Activated T-cell treated with anti-CD3 and anti-CD28 coated beads for 24 hours (primary cell): ENCODE results near the gene DCAF12.
"Not testable (repeated sequence)": the region's sequence is repeated elsewhere in the genome, so short reads cannot be mapped to it uniquely, and the experiment has no call there.

Source experiments
- DNase-seq: peaks from one replicate; pipeline ENCODE4 v3.0.0-alpha.2; 2020; ENCODE audit warnings: low read depth

The DCAF12 gene

DNA sequence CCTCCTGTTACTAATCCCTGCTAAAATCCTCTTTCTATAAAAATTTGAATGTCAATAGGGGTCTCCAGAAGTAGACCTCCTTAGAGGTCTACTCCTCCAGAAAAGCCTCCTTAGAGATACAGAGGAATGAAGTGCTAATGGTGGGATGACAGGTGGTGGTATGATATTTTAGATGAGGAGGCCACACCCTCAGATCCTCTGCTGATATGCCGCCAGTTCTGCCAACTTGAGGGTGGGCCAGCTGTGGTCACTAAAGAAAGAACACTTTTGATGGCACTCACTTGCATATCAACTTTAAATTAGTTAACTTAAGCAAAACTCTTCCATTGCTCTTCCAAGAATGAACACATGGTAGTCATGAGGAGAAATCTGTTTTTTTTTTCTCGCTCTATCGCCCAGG, 61.0 kb downstream of the DCAF12 start:
- DNase-seq: no peak

GRCh38 chr9:34059954-34060353, 66.5 kb downstream of the DCAF12 start:
- DNase-seq: no peak

DNA sequence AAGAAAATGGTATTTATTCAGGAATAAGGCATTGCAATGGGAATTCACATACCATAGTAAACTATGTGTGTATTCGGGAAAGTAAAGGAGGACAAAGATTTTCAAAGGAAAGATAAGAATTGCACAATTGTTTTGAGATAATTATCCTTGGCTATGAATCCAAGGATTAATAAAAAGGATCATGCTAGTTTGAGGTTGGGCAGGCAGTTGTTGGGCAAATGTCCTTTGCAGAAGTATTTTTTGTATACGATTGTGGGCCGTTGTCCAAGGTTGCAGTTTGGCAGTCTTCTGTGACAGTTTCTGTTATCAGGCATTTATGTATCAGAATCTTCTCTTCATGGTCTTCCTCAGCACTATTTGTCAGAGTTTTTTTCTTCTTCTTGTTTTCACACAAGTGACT, 67.2 kb downstream of the DCAF12 start:
- no peak for DNase-seq

DNA sequence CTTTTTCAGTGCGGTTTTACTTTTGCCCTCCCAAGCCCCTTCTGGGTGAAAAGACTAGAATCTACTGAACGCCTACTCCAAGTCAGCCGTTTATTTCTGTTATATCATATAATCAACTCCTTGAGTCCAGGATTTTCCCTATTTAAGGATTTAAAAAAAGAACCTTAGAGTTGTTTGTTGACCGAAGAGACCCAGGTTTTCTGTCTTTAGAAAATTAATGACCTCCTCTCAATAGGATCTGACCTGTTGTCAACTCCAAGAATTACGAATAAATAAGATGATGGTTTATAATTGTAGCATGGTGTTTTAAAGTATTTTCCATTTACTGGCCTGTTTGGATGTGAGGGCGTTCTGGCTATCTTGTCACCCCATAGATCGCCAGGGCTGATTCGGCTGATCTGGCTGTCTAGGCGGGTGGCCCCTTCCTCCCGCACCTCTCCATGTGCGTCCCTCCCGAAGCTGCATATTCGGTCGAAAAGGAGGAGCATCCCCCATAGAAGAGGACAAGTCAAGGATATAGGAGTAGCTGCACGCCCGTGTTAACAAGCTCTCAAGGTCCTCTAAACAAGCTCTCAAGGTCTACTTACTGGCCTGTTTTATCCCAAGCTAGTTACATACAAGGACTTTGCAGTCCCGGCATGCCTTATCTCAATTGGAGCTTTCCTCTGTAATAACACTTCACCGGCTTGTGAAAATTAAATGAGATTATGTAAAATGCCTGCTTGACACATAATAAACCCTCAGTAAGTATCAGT, 76.7 kb downstream of the DCAF12 start:
- no peak for DNase-seq

DNA sequence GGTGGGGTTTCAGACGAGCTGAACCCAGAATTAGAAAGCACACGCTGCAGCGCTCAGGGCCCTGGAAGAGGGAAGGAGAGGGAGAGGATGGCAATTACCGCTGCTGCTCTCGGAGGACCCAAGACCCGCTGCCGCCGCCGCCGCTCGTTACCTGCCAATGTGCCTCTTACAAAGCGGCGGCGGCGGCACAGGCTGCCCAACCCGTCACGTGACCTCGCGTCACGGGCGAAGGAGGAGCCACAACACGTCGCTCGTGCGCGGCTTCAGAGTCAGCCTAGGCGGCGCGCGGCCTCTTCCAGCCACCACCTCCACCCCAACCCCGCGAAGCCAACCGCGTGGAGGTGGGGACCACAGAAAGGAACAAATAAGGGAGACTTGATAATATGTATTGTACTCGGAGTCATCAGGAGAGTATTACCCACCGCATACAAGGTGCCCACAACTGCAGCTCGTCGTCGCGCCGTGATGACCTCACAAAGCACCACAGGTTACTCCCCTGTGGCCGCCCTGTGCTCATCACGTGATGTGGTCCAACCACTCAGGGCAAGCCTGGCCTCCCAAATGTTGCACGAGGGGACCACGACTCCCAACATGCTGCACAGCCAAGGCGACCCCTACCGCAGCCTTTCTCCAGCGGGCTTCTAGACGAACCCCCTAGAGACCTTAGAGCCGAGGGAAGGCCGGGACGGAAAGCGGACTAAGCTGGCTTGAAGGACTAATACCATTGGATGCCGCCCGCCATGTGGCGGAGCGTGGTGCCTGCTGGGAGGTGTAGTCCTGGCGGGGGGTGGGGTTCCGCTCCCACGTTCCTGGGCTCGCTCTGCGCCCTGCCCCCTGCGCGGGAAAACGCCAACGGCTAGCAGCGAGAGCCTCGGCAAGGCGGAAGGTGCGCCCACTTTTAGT, 77.5 kb downstream of the DCAF12 start, which contains the start of gene UBAP2:
UBAP2 (minus strand) TSS at position 161 of the 903 bp plus-strand sequence. CDS start 31,739 bp downstream, outside the sequence.
- peak; percentile 95 for DNase-seq

GRCh38 chr9:34047864-34048726, 78.4 kb downstream of the DCAF12 start:
- peak; percentile 52 for DNase-seq

- no peak for DNase-seq
These were observed 79.6 kb downstream of the DCAF12 start for GRCh38 chr9:34046784-34047379.

- DNase-seq: no peak
These were observed 80.6 kb downstream of the DCAF12 start for GRCh38 chr9:34045903-34046302.

- DNase-seq: not testable (repeated sequence)
These were observed 84.4 kb downstream of the DCAF12 start for GRCh38 chr9:34042074-34042473.

- not testable (repeated sequence) for DNase-seq
These were observed 87.6 kb downstream of the DCAF12 start for GRCh38 chr9:34038851-34039250.

DNA sequence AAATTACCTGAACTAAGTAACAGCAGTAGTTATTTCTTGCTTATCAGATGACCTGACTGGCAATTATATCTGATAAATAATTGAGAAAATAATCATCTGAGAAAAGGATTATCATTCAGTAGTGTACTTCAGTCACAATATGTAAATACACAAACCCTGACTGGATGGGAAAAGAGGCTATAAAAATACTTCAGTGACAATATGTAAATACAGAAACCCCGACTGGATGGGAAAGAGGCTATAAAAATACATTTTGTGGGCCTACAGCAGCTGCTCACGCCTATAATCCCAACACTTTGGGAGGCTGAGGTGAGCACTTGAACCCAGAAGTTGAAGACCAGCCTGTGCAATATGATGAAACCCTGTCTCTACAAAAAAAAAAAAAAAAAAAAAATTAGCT, 88.9 kb downstream of the DCAF12 start:
- no peak for DNase-seq

DNA sequence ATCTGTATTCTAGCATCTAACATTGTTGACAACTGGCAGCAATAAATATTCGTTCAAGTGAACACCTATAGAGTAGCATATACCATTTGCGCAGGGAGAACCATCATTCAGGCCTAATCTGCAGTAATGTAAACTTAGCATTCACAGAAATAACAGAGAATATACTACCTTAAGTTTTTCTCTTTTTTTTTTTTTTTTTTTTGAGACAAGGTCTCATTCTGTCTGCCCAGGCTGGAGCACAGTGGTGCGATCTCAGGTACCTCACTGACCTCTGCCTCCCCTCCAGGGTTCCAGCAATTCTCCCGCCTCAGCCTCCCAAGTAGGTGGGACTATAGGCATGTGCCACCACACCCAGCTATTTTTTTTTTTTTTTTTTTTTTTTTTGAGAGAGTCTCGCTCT, 89.9 kb downstream of the DCAF12 start:
- DNase-seq: no peak
